ENCODE measurements around the gene SREBF2. TPM values are rescaled to one million over a fixed set of nuclear protein-coding genes. Genes with fewer than 3 reads are reported as not detected.
A peak's percentile ranks its signal among the peaks of the same experiment; 100 is the strongest.

The SREBF2 gene
- total and polyA plus RNA-seq, 2 of the 13 experiments (the other 11 are each of a cell fraction or from before 2014, with no cell fraction given): 53.8 to 72.6 TPM

- no peak for TF ChIP-seq MIER2 (CRISPR knock-in tag; IDR thresholded peaks at IDR 0.05)
- no peak for TF ChIP-seq PRPF4 (IDR thresholded peaks at IDR 0.05; ENCODE audit: low read depth, low read length, poor library complexity, severe bottlenecking)
- TF ChIP-seq, protein P1, sequence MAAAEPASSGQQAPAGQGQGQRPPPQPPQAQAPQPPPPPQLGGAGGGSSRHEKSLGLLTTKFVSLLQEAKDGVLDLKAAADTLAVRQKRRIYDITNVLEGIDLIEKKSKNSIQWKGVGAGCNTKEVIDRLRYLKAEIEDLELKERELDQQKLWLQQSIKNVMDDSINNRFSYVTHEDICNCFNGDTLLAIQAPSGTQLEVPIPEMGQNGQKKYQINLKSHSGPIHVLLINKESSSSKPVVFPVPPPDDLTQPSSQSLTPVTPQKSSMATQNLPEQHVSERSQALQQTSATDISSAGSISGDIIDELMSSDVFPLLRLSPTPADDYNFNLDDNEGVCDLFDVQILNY (CRISPR knock-in tag; conservative IDR thresholded peaks at IDR 0.05): peak; percentile 88
- TF ChIP-seq KIAA2018 (CRISPR knock-in tag; IDR thresholded peaks at IDR 0.05; ENCODE audit: borderline replicate concordance): 0 out of 2 replicates have a peak, but pooled peaks have one; percentile 42
- peak; percentile 65; the same call in 1 of the 2 replicates for TF ChIP-seq ZNF747 (CRISPR knock-in tag; IDR thresholded peaks at IDR 0.05; ENCODE audit: borderline replicate concordance)
- no peak for TF ChIP-seq MAFK (conservative IDR thresholded peaks at IDR 0.05 in 1 of 2, IDR thresholded peaks at IDR 0.05 in 1 of 2; ENCODE audit: low read length in 2 of 2)
- TF ChIP-seq ZNF652 (CRISPR knock-in tag; IDR thresholded peaks at IDR 0.05; ENCODE audit: borderline replicate concordance, low read depth): no peak
- TF ChIP-seq, protein P2, sequence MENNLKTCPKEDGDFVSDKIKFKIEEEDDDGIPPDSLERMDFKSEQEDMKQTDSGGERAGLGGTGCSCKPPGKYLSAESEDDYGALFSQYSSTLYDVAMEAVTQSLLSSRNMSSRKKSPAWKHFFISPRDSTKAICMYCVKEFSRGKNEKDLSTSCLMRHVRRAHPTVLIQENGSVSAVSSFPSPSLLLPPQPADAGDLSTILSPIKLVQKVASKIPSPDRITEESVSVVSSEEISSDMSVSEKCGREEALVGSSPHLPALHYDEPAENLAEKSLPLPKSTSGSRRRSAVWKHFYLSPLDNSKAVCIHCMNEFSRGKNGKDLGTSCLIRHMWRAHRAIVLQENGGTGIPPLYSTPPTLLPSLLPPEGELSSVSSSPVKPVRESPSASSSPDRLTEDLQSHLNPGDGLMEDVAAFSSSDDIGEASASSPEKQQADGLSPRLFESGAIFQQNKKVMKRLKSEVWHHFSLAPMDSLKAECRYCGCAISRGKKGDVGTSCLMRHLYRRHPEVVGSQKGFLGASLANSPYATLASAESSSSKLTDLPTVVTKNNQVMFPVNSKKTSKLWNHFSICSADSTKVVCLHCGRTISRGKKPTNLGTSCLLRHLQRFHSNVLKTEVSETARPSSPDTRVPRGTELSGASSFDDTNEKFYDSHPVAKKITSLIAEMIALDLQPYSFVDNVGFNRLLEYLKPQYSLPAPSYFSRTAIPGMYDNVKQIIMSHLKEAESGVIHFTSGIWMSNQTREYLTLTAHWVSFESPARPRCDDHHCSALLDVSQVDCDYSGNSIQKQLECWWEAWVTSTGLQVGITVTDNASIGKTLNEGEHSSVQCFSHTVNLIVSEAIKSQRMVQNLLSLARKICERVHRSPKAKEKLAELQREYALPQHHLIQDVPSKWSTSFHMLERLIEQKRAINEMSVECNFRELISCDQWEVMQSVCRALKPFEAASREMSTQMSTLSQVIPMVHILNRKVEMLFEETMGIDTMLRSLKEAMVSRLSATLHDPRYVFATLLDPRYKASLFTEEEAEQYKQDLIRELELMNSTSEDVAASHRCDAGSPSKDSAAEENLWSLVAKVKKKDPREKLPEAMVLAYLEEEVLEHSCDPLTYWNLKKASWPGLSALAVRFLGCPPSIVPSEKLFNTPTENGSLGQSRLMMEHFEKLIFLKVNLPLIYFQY (CRISPR knock-in tag; IDR thresholded peaks at IDR 0.05; ENCODE audit: borderline replicate concordance): no peak
- TF ChIP-seq ASH2L (IDR thresholded peaks at IDR 0.05; ENCODE audit: insufficient read length, low read depth, low read length): peak; percentile 74
Observed at GRCh38 chr22:41946629-41947423, 113.9 kb downstream of the SREBF2 start, which contains the start of gene CENPM (continued).

All from HepG2 (cell line).